ENCODE results near the gene TMEM37. TPM values are rescaled to one million over a fixed set of nuclear protein-coding genes. Genes with fewer than 3 reads are reported as not detected.

The TMEM37 gene
- total RNA-seq, 5 donors from 2014 or later (not counting 1 experiment from before 2014, with no cell fraction given) = 0.44 to 0.60 TPM; not detected in 3

GRCh38 chr2:119487434-119488244 lies 56.0 kb downstream of the TMEM37 start:
- Histone ChIP-seq H3K9me3 (no peaks in the 10 kb centered on the region), H3K4me1 (ENCODE audit: control insufficient read depth in 1 of 2, extremely low read depth in 1 of 2, insufficient read depth in 2 of 2, low read length in 2 of 2) (no peaks in the 10 kb centered on the region), H3K36me3 (ENCODE audit: control insufficient read depth in 2 of 2, extremely low read depth in 1 of 2, insufficient read depth in 1 of 2, low read length in 1 of 2) (no peaks in the 10 kb centered on the region), H3K27ac (ENCODE audit: low read length) (no peak overlapping the region), H3K27me3 (replicated peaks in 1 of 2; ENCODE audit: control insufficient read depth in 2 of 2, extremely low read depth in 1 of 2, insufficient read depth in 2 of 2, low read length in 1 of 2) (peaks cover 0 to 5% of the 10 kb centered on the region in 2 experiments), H3K4me3 (ENCODE audit: control insufficient read depth in 1 of 2, extremely low read depth in 1 of 2, low read length in 1 of 2) (no peak overlapping the region)
- no peak overlapping the region for H3K27ac Mint-ChIP-seq
- WGBS (ENCODE audit: insufficient coverage) = 31% methylated on average over 6 of the region's 9 CpGs
- H3K27me3 Mint-ChIP-seq = peaks cover 4 to 16% of the 10 kb centered on the region in 2 donors
- H3K4me1 Mint-ChIP-seq = no peaks in the 10 kb centered on the region
- no peak overlapping the region for H3K4me3 Mint-ChIP-seq
- ChIA-PET CTCF (interaction anchor here in 1 of 2 donors (0.6 to 0.9 kb wide), 2 partner anchors 11 to 108 kb away, joined by 3 to 4 read pairs; no protein-coding TSS in a partner anchor), POLR2A (no interaction called here)
- H3K36me3 Mint-ChIP-seq = no peaks in the 10 kb centered on the region
- DNase-seq (no peak), ATAC-seq (replicated peaks in 1 of 4) (no peak)
- H3K9me3 Mint-ChIP-seq = no peaks in the 10 kb centered on the region

Other genes with a start within 250 kb of the TMEM37 start
- gene STEAP3, start 208.0 kb upstream of the TMEM37 start, total RNA-seq = under 1 TPM; 0.20 to 0.46 (median 0.23) TPM
- 1 to 10 TPM; 5.2 to 9.0 (median 7.4) TPM for gene C2orf76, start 65.0 kb upstream of the TMEM37 start, total RNA-seq
- gene DBI, start 64.9 kb upstream of the TMEM37 start, total RNA-seq = 10 to 100 TPM; 33.4 to 55.5 (median 44.3) TPM
- gene SCTR, start 92.6 kb downstream of the TMEM37 start, total RNA-seq = not detected
- not detected for gene CFAP221, start 112.6 kb downstream of the TMEM37 start, total RNA-seq
- gene TMEM177, start 247.3 kb downstream of the TMEM37 start, total RNA-seq = 10 to 100 TPM in 3 of 5 donors, 1 to 10 TPM in 2; 3.3 to 18.4 (median 16.1) TPM

All from T-cell (primary cell).